ENCODE measurements around the gene FUT2. TPM values are rescaled to one million over a fixed set of nuclear protein-coding genes. Genes with fewer than 3 reads are reported as not detected.

Gene FUT2
- total RNA-seq, 2 experiments from 2014 or later: not detected

GRCh38 chr19:48726556-48726955 lies 30.8 kb downstream of the FUT2 start:
- ChIA-PET POLR2A (interaction anchor here (3.8 kb wide), 1 partner anchor 13 kb away, joined by 25 read pairs; no protein-coding TSS in a partner anchor), CTCF (interaction anchor here (2.9 kb wide), 1 partner anchor 12 kb away, joined by 18 read pairs; no protein-coding TSS in a partner anchor)
- Histone ChIP-seq H3K4me1 (ENCODE audit: insufficient read depth, low read length) (peaks cover 31% of the 10 kb centered on the region), H3K9me3 (ENCODE audit: control insufficient read depth in 1 of 2, insufficient read depth in 1 of 2, low read length in 2 of 2) (peaks cover 0 to 21% of the 10 kb centered on the region in 2 experiments), H3K4me3 (ENCODE audit: low read length) (no peak overlapping the region), H3K36me3 (ENCODE audit: insufficient read depth, low read length) (no peaks in the 10 kb centered on the region), H3K27me3 (ENCODE audit: control insufficient read depth in 1 of 2, insufficient read depth in 2 of 2, low read length in 2 of 2) (no peaks in the 10 kb centered on the region), H3K27ac (ENCODE audit: low read depth in 1 of 2, low read length in 2 of 2) (no peak overlapping the region)
- Mint-ChIP-seq H3K4me3 (peak overlapping the region; percentile 34), H3K36me3 (ENCODE audit: low read depth) (peaks cover 3% of the 10 kb centered on the region), H3K27ac (peak overlapping the region; percentile 78), H3K9me3 (peaks cover 8% of the 10 kb centered on the region), H3K4me1 (ENCODE audit: low read depth) (peaks cover 21% of the 10 kb centered on the region), H3K27me3 (no peaks in the 10 kb centered on the region)
- TF ChIP-seq CTCF (IDR thresholded peaks at IDR 0.05): no peak
- ATAC-seq (ENCODE audit: poor library complexity) (peak; percentile 71), DNase-seq (peak in 4 of 14 experiments; percentile 40 to 81 (median 74))
- intact Hi-C loops (cut with DNase I, micrococcal nuclease): no loop called here

GRCh38 chr19:48728911-48729664 lies 33.3 kb downstream of the FUT2 start:
- ChIA-PET POLR2A (interaction anchor here (1.4 kb wide), 1 partner anchor 15 kb away, joined by 4 read pairs; no protein-coding TSS in a partner anchor), CTCF (no interaction called here)
- ATAC-seq (ENCODE audit: poor library complexity): no peak
- Mint-ChIP-seq H3K4me1 (ENCODE audit: low read depth) (peaks cover 21% of the 10 kb centered on the region), H3K36me3 (ENCODE audit: low read depth) (peaks cover 3% of the 10 kb centered on the region), H3K9me3 (peaks cover 8% of the 10 kb centered on the region), H3K27ac (no peak overlapping the region), H3K27me3 (no peaks in the 10 kb centered on the region), H3K4me3 (no peak overlapping the region)
- peak in 1 of 14 experiments; percentile 21 for DNase-seq
- intact Hi-C loops (cut with DNase I, micrococcal nuclease): no loop called here
- no peaks in the 10 kb centered on the region for H3K36me3 ChIP-seq (ENCODE audit: insufficient read depth, low read length)
- H3K4me3 ChIP-seq (ENCODE audit: low read length): no peak overlapping the region
- H3K27me3 ChIP-seq (ENCODE audit: control insufficient read depth in 1 of 2, insufficient read depth in 2 of 2, low read length in 2 of 2): no peaks in the 10 kb centered on the region
- H3K9me3 ChIP-seq (ENCODE audit: control insufficient read depth in 1 of 2, insufficient read depth in 1 of 2, low read length in 2 of 2): peaks cover 0 to 21% of the 10 kb centered on the region in 2 experiments
- no peak overlapping the region for H3K27ac ChIP-seq (ENCODE audit: low read depth in 1 of 2, low read length in 2 of 2)
- no peak for TF ChIP-seq CTCF (IDR thresholded peaks at IDR 0.05)
- H3K4me1 ChIP-seq (ENCODE audit: insufficient read depth, low read length): peaks cover 27% of the 10 kb centered on the region

GRCh38 chr19:48731452-48731851 lies 35.7 kb downstream of the FUT2 start:
- Histone ChIP-seq H3K36me3 (ENCODE audit: insufficient read depth, low read length) (no peaks in the 10 kb centered on the region), H3K27ac (ENCODE audit: low read depth in 1 of 2, low read length in 2 of 2) (no peak overlapping the region), H3K4me1 (ENCODE audit: insufficient read depth, low read length) (peaks cover 7% of the 10 kb centered on the region), H3K27me3 (ENCODE audit: control insufficient read depth in 1 of 2, insufficient read depth in 2 of 2, low read length in 2 of 2) (no peaks in the 10 kb centered on the region), H3K9me3 (ENCODE audit: control insufficient read depth in 1 of 2, insufficient read depth in 1 of 2, low read length in 2 of 2) (peaks cover 0 to 16% of the 10 kb centered on the region in 2 experiments), H3K4me3 (ENCODE audit: low read length) (no peak overlapping the region)
- Mint-ChIP-seq H3K27me3 (no peaks in the 10 kb centered on the region), H3K4me1 (ENCODE audit: low read depth) (peaks cover 5% of the 10 kb centered on the region), H3K9me3 (peaks cover 3% of the 10 kb centered on the region), H3K36me3 (ENCODE audit: low read depth) (no peaks in the 10 kb centered on the region), H3K27ac (no peak overlapping the region), H3K4me3 (no peak overlapping the region)
- POLR2A ChIA-PET: no interaction called here
- intact Hi-C loops (cut with DNase I, micrococcal nuclease): no loop called here
- CTCF ChIA-PET: no interaction called here
- DNase-seq (no peak), ATAC-seq (ENCODE audit: poor library complexity) (no peak)
- no peak for TF ChIP-seq CTCF (IDR thresholded peaks at IDR 0.05)
